MM.1S (cell line): ENCODE measurements around the gene FAM120B.

Source experiments
- EZH2phosphoT487 ChIP-seq: fragments of 300-600 bp; sonication (generic); IDR thresholded peaks from 2 replicates; pipeline ENCODE4 v1.6.1; 2018; ENCODE audit warnings: antibody characterized with exemption, low read length
- TF ChIP-seq, protein P1 (sequence below): fragments of 300-600 bp; sonication (generic); IDR thresholded peaks from 2 replicates; pipeline ENCODE4 v1.5.1; 2016; ENCODE audit warnings: antibody characterized with exemption, low read length, mixed read lengths

DNA sequence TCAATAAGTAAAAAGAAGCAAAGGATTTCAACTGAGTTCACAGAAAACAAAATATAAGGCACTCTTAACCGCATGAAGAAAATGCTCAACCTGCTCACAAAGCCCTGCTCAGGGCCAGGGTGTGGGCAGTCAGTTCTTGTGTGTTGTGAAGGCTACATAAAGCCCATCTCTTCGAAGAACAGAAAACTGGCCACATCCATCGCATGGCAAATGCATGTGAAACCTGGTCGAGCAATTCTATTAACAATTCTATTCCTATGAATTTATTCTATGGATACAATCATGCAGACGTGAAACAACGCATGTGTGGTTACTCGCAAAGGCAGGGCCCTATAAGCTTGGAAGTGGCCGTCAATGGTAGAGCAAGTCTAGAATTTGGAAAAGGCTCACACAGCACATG, 136.0 kb downstream of the FAM120B start:
- TF ChIP-seq, protein P1, sequence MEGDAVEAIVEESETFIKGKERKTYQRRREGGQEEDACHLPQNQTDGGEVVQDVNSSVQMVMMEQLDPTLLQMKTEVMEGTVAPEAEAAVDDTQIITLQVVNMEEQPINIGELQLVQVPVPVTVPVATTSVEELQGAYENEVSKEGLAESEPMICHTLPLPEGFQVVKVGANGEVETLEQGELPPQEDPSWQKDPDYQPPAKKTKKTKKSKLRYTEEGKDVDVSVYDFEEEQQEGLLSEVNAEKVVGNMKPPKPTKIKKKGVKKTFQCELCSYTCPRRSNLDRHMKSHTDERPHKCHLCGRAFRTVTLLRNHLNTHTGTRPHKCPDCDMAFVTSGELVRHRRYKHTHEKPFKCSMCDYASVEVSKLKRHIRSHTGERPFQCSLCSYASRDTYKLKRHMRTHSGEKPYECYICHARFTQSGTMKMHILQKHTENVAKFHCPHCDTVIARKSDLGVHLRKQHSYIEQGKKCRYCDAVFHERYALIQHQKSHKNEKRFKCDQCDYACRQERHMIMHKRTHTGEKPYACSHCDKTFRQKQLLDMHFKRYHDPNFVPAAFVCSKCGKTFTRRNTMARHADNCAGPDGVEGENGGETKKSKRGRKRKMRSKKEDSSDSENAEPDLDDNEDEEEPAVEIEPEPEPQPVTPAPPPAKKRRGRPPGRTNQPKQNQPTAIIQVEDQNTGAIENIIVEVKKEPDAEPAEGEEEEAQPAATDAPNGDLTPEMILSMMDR, result no peak
- TF ChIP-seq EZH2phosphoT487, result no peak
